Natural killer cell (primary cell): Measurements from ENCODE around the gene POTEH. TPM values are rescaled to one million over a fixed set of nuclear protein-coding genes. Genes with fewer than 3 reads are reported as not detected.
A peak's percentile ranks its signal among the peaks of the same experiment; 100 is the strongest.
"Not testable (repeated sequence)": the region's sequence is repeated elsewhere in the genome, so short reads cannot be mapped to it uniquely, and the experiment has no call there.

Source experiments
- ATAC-seq, 3 donors: fragments of 150-1000 bp in 2 of 3; fragments of 200-7000 bp in 1 of 3; cut with Tn5 transposase; 1 replicate in 1 of 3; 2 replicates in 2 of 3; pipeline ENCODE4 v1.10.0; 2021; ENCODE audit warnings: mild to moderate bottlenecking in 2 of 3, moderate library complexity in 2 of 3
- DNase-seq, 2 donors: peaks; one replicate each; pipeline versions ENCODE4 v3.0.0 to v3.0.0-alpha.2; 2013 to 2021; ENCODE audit warnings: mixed read lengths in 1 of 2
- H3K27ac ChIP-seq: one replicate; pipeline ENCODE4 v1.5.1; 2013; ENCODE audit warnings: mild to moderate bottlenecking, low read length
- H3K27me3 ChIP-seq: one replicate; pipeline ENCODE4 v1.6.1; 2013; ENCODE audit warnings: low read length; ENCODE audit not compliant: control insufficient read depth, insufficient read depth
- H3K36me3 ChIP-seq: one replicate; pipeline ENCODE4 v1.6.1; 2013; ENCODE audit warnings: low read length; ENCODE audit not compliant: control insufficient read depth, insufficient read depth
- H3K4me1 ChIP-seq: one replicate; pipeline ENCODE4 v1.6.1; 2013; ENCODE audit warnings: low read length; ENCODE audit not compliant: control insufficient read depth, insufficient read depth
- H3K4me3 ChIP-seq: one replicate; pipeline ENCODE4 v1.5.1; 2013; ENCODE audit warnings: low read length
- H3K9me3 ChIP-seq: one replicate; pipeline ENCODE4 v1.6.1; 2013; ENCODE audit warnings: low read length; ENCODE audit not compliant: control insufficient read depth, insufficient read depth
- H3K27ac Mint-ChIP-seq, 2 donors: one replicate each; pipeline ENCODE4 v1.8.0; 2022; ENCODE audit warnings: mild to moderate bottlenecking in 2 of 2, mixed read lengths in 2 of 2, moderate library complexity in 1 of 2
- H3K27me3 Mint-ChIP-seq, 2 donors: one replicate each; pipeline ENCODE4 v1.8.0; 2022; ENCODE audit warnings: low read depth in 2 of 2, mixed read lengths in 2 of 2
- H3K36me3 Mint-ChIP-seq: one replicate; pipeline ENCODE4 v1.8.0; 2022; ENCODE audit warnings: mixed read lengths
- H3K4me1 Mint-ChIP-seq, 2 donors: one replicate each; pipeline ENCODE4 v1.8.0; 2022; ENCODE audit warnings: mixed read lengths in 2 of 2
- H3K4me3 Mint-ChIP-seq: one replicate; pipeline ENCODE4 v1.8.0; 2022; ENCODE audit warnings: mild to moderate bottlenecking, moderate library complexity, mixed read lengths
- H3K9me3 Mint-ChIP-seq, 2 donors: one replicate each; pipeline ENCODE4 v1.8.0; 2022; ENCODE audit warnings: mixed read lengths in 2 of 2
- WGBS: methylation state at CpG from one replicate; pipeline ENCODE4 v1.1.7; 2013; ENCODE audit warnings: missing lambda C conversion rate; ENCODE audit not compliant: insufficient coverage; 5-methylcytosine and 5-hydroxymethylcytosine counted together
- intact Hi-C: fragments of 100-400 bp; cut with micrococcal nuclease; formaldehyde crosslinking; loops from one replicate; pipeline ENCODE4 v1.14.2; 2022
- total RNA-seq, 4 donors: library from RNA; stranded (reverse); fragments of 120-200 nt in 1 of 4; gene quantifications; one replicate each; pipeline versions ENCODE4 v1.2.3 to v1.2.4, GENCODE V29; 2013 to 2022

The POTEH gene
- total RNA-seq, 3 donors from 2014 or later (not counting 1 experiment from before 2014, with no cell fraction given) = 0.25 TPM; not detected in 2

- H3K36me3 ChIP-seq, H3K9me3 Mint-ChIP-seq, H3K4me1 ChIP-seq, H3K27me3 Mint-ChIP-seq, H3K4me3 ChIP-seq, DNase-seq, ATAC-seq, intact Hi-C loops, H3K4me3 Mint-ChIP-seq, H3K36me3 Mint-ChIP-seq, H3K9me3 ChIP-seq, H3K27ac Mint-ChIP-seq, H3K27ac ChIP-seq, H3K27me3 ChIP-seq, H3K4me1 Mint-ChIP-seq: not testable (repeated sequence)
- 90% methylated on average over 3 of the region's 12 CpGs for WGBS
These were observed 20.4 kb upstream of the POTEH start for GRCh38 chr22:15669430-15669829.

- H3K4me1 Mint-ChIP-seq, H3K27me3 Mint-ChIP-seq, H3K27ac Mint-ChIP-seq, H3K4me3 ChIP-seq, H3K4me3 Mint-ChIP-seq, DNase-seq, H3K27ac ChIP-seq, intact Hi-C loops, H3K9me3 Mint-ChIP-seq, H3K27me3 ChIP-seq, H3K9me3 ChIP-seq, H3K4me1 ChIP-seq, H3K36me3 Mint-ChIP-seq, H3K36me3 ChIP-seq: not testable (repeated sequence)
- WGBS = 93% methylated on average over 5 of the region's 8 CpGs
- ATAC-seq = peak in 1 of 3 donors; percentile 35
These were observed 10.1 kb upstream of the POTEH start for GRCh38 chr22:15679702-15680101.

GRCh38 chr22:15684115-15684514 is 5.7 kb upstream of the POTEH start:
- H3K36me3 ChIP-seq, H3K4me3 ChIP-seq, H3K9me3 Mint-ChIP-seq, H3K27ac Mint-ChIP-seq, H3K36me3 Mint-ChIP-seq, ATAC-seq, H3K27me3 Mint-ChIP-seq, H3K4me3 Mint-ChIP-seq, H3K4me1 ChIP-seq, intact Hi-C loops, H3K4me1 Mint-ChIP-seq, H3K27ac ChIP-seq, DNase-seq, H3K27me3 ChIP-seq, H3K9me3 ChIP-seq: not testable (repeated sequence)
- WGBS = no CpG with 5 or more reads among the region's 3 CpGs

DNA sequence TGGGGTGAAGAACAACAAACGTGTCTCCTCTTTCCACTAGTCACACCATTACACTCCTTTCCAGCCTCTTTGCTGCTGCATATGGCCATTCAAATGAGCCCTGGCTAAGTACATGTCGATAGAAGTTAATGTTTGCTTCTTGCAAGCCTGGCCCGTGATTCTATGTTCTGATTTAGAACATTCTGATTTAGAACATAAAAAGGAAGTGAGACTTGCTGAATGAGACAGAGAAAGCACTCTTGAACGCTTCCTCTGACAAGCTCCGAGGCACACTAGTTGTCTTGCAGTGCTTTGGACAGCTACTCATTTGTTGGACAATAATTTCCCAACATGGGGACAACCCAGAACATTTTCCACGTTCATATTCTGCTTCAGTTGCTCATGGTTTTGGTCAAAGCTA is 5.1 kb upstream of the POTEH start:
- intact Hi-C loops, H3K36me3 ChIP-seq, H3K9me3 Mint-ChIP-seq, H3K36me3 Mint-ChIP-seq, DNase-seq, H3K27me3 Mint-ChIP-seq, H3K9me3 ChIP-seq, H3K27ac Mint-ChIP-seq, H3K27ac ChIP-seq, H3K4me3 Mint-ChIP-seq, H3K4me1 ChIP-seq, H3K4me1 Mint-ChIP-seq, ATAC-seq, H3K4me3 ChIP-seq, H3K27me3 ChIP-seq: not testable (repeated sequence)
- no CpG with 5 or more reads among the region's 6 CpGs for WGBS

DNA sequence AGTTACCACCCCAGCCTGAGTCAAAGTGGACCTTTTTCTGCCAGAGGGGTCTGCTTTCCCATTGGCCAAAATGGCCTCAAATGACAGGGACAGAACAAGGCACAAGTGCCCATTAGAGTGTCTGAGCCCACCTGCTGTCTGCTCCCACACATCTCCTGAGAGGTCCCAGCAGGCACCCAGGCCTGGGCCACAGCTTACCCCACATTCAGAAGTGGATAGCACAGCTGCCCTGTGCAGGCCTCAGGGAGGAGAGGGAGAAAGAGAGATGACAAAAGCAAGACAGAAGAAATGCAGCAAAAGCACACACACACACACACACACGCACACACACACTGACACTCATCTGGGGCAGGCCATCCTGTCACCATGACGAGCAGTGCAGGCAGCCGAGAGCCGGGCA is 4.2 kb upstream of the POTEH start:
- intact Hi-C loops, H3K27ac ChIP-seq, H3K9me3 ChIP-seq, DNase-seq, H3K36me3 Mint-ChIP-seq, H3K36me3 ChIP-seq, H3K4me1 ChIP-seq, ATAC-seq, H3K9me3 Mint-ChIP-seq, H3K27me3 ChIP-seq, H3K27me3 Mint-ChIP-seq, H3K4me3 Mint-ChIP-seq, H3K4me1 Mint-ChIP-seq, H3K27ac Mint-ChIP-seq, H3K4me3 ChIP-seq: not testable (repeated sequence)
- no CpG with 5 or more reads among the region's 4 CpGs for WGBS

GRCh38 chr22:15687086-15687485 is 2.7 kb upstream of the POTEH start:
- intact Hi-C loops, H3K36me3 ChIP-seq, H3K27me3 Mint-ChIP-seq, ATAC-seq, H3K4me1 ChIP-seq, H3K4me1 Mint-ChIP-seq, H3K27ac Mint-ChIP-seq, H3K36me3 Mint-ChIP-seq, H3K4me3 ChIP-seq, H3K4me3 Mint-ChIP-seq, DNase-seq, H3K27ac ChIP-seq, H3K27me3 ChIP-seq, H3K9me3 ChIP-seq, H3K9me3 Mint-ChIP-seq: not testable (repeated sequence)
- WGBS = 80% methylated on average over 1 of the region's 3 CpGs

GRCh38 chr22:15687676-15688075 is 2.1 kb upstream of the POTEH start:
- H3K4me3 Mint-ChIP-seq, H3K9me3 ChIP-seq, H3K27ac ChIP-seq, H3K27me3 Mint-ChIP-seq, H3K27me3 ChIP-seq, H3K4me1 Mint-ChIP-seq, H3K4me1 ChIP-seq, DNase-seq, H3K36me3 ChIP-seq, intact Hi-C loops, H3K27ac Mint-ChIP-seq, H3K36me3 Mint-ChIP-seq, H3K4me3 ChIP-seq, ATAC-seq, H3K9me3 Mint-ChIP-seq: not testable (repeated sequence)
- no CpG with 5 or more reads among the region's 4 CpGs for WGBS

DNA sequence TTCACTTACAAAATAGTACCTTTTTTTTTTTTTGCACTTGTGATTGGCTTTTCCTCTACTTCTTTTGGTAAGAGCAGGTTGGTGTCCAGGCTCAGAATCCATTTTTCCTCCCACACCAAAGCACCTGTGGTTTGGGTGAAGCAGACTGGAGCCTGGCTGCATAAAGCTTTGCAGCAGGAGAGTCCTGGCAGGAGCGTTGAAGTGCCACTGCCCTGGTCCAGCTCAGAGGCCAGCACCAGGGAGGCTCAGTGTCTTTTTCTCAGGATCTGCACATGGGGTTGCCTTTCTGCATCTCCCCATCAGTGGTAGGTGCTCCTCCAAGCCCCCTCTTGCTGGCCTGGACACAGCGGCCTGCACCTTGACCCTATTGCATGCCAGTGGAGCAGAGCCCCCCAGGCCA is 1.7 kb upstream of the POTEH start:
- H3K27me3 ChIP-seq, intact Hi-C loops, ATAC-seq, H3K9me3 ChIP-seq, H3K27me3 Mint-ChIP-seq, H3K27ac Mint-ChIP-seq, H3K36me3 Mint-ChIP-seq, DNase-seq, H3K4me3 ChIP-seq, H3K27ac ChIP-seq, H3K9me3 Mint-ChIP-seq, H3K4me1 Mint-ChIP-seq, H3K4me3 Mint-ChIP-seq, H3K4me1 ChIP-seq, H3K36me3 ChIP-seq: not testable (repeated sequence)
- WGBS = 90% methylated on average over 1 of the region's 2 CpGs
